K562 (cell line): ENCODE measurements around the gene TTLL10. TPM values are rescaled to one million over a fixed set of nuclear protein-coding genes. Genes with fewer than 3 reads are reported as not detected.
A peak's percentile ranks its signal among the peaks of the same experiment; 100 is the strongest.

ENCODE experiments used
- ARID2 ChIP-seq: fragments of 450-650 bp; IDR thresholded peaks from 2 replicates; pipeline ENCODE4 v1.6.1; 2017; ENCODE audit warnings: antibody characterized with exemption, mild to moderate bottlenecking
- FOXJ3 ChIP-seq: sonication (generic); formaldehyde crosslinking; IDR thresholded peaks from 2 replicates; pipeline ENCODE4 v1.4.0; 2020; ENCODE audit warnings: mild to moderate bottlenecking, missing genetic modification reagents
- GTF3C2 ChIP-seq: IDR thresholded peaks from 3 replicates; pipeline ENCODE4 v1.6.1; 2011; ENCODE audit warnings: borderline replicate concordance, mild to moderate bottlenecking, moderate library complexity; ENCODE audit not compliant: insufficient read length; ENCODE audit errors: extremely low read depth
- HDAC8 ChIP-seq: fragments of 450-650 bp; IDR thresholded peaks from 2 replicates; pipeline ENCODE4 v1.6.1; 2016; ENCODE audit warnings: mild to moderate bottlenecking, missing genetic modification characterization, moderate library complexity, missing compliant biosample characterization
- HOXB6 ChIP-seq: fragments of 250-450 bp; sonication (Bioruptor Pico); IDR thresholded peaks from 2 replicates; pipeline ENCODE4 v1.5.1; 2022; ENCODE audit warnings: mild to moderate bottlenecking, borderline replicate concordance
- ILK ChIP-seq: fragments of 450-650 bp; IDR thresholded peaks from 2 replicates; pipeline ENCODE4 v1.6.1; 2016; ENCODE audit warnings: missing genetic modification characterization, low read depth, mild to moderate bottlenecking, missing compliant biosample characterization, moderate library complexity, borderline replicate concordance
- LARP7 ChIP-seq: fragments of 450-650 bp; IDR thresholded peaks from 2 replicates; pipeline ENCODE4 v1.6.1; 2016
- MYBL2 ChIP-seq, 2 experiments: fragments of 450-650 bp in 1 of 2; sonication (generic) in 1 of 2; formaldehyde crosslinking in 1 of 2; IDR thresholded peaks; 2 replicates each; pipeline versions ENCODE4 v1.6.1 to v1.8.1; 2017 to 2022; ENCODE audit warnings: borderline replicate concordance in 1 of 2, inconsistent platforms in 1 of 2, low read depth in 1 of 2, mild to moderate bottlenecking in 1 of 2, missing genetic modification reagents in 1 of 2, moderate library complexity in 1 of 2
- PML ChIP-seq: IDR thresholded peaks from 2 replicates; pipeline ENCODE4 v1.6.1; 2012; ENCODE audit warnings: low read length, inconsistent platforms
- RBM39 ChIP-seq: fragments of 200-400 bp; formaldehyde crosslinking; optimal IDR thresholded peaks from 2 replicates; pipeline ENCODE3; 2018; ENCODE audit warnings: low read depth, low read length
- RFX7 ChIP-seq: fragments of 250-450 bp; sonication (Bioruptor Pico); IDR thresholded peaks from 2 replicates; pipeline ENCODE4 v1.5.1; 2021; ENCODE audit warnings: mild to moderate bottlenecking
- SIN3A ChIP-seq, 2 experiments: fragments of 150-350 bp in 1 of 2; IDR thresholded peaks; 2 replicates each; pipeline ENCODE4 v1.6.1; 2011 to 2016; ENCODE audit warnings: borderline replicate concordance in 2 of 2, low read depth in 2 of 2, low read length in 2 of 2, mild to moderate bottlenecking in 2 of 2, moderate library complexity in 2 of 2; ENCODE audit not compliant: control insufficient read depth in 1 of 2
- STAT5B ChIP-seq: fragments of 250-450 bp; sonication (Bioruptor Pico); IDR thresholded peaks from 2 replicates; pipeline ENCODE4 v1.8.0; 2021; ENCODE audit warnings: mild to moderate bottlenecking, inconsistent platforms
- TCF7L2 ChIP-seq: fragments of 150-350 bp; IDR thresholded peaks from 2 replicates; pipeline ENCODE4 v1.6.1; 2016; ENCODE audit warnings: low read depth, mild to moderate bottlenecking, low read length, moderate library complexity
- TGIF2 ChIP-seq: sonication (generic); formaldehyde crosslinking; IDR thresholded peaks from 2 replicates; pipeline ENCODE4 v1.8.1; 2022; ENCODE audit warnings: mild to moderate bottlenecking, missing genetic modification reagents, moderate library complexity
- THAP7 ChIP-seq: fragments of 250-450 bp; sonication (Bioruptor Pico); IDR thresholded peaks from 2 replicates; pipeline ENCODE4 v1.5.0; 2021
- ZC3H4 ChIP-seq: sonication (generic); formaldehyde crosslinking; IDR thresholded peaks from 2 replicates; pipeline ENCODE4 v1.9.0; 2021; ENCODE audit warnings: missing genetic modification reagents, borderline replicate concordance
- ZNF165 ChIP-seq: fragments of 250-450 bp; sonication (Bioruptor Pico); IDR thresholded peaks from 2 replicates; pipeline ENCODE4 v1.4.0; 2020; ENCODE audit warnings: borderline replicate concordance
- ZNF583 ChIP-seq: fragments of 250-450 bp; sonication (Bioruptor Pico); IDR thresholded peaks from 2 replicates; pipeline ENCODE4 v1.4.0; 2020
- polyA plus RNA-seq, 8 experiments: library from polyadenylated mRNA; depleted of rRNA in 4 of 8; stranded (reverse) in 5 of 8; unstranded in 3 of 8; fragments of >200 nt; fragmentation: Nextera tagmentation in 2 of 8; fragmentation: Illumina TruSeq in 1 of 8; extraction: Ambion mirVana in 2 of 8; extraction: Trizol in 1 of 8; gene quantifications; 2 replicates each; pipeline versions ENCODE4 v1.2.1 to v1.2.3, GENCODE V29; 2011 to 2014; ENCODE audit warnings: inconsistent platforms in 1 of 8, missing spikeins in 1 of 8
- total RNA-seq, 7 experiments: library from RNA; depleted of rRNA in 6 of 7; stranded (reverse); fragments of >200 nt in 6 of 7; fragmentation: Illumina TruSeq in 2 of 7; extraction: Trizol in 2 of 7; gene quantifications; 2 replicates each; pipeline versions ENCODE4 v1.2.1 to v1.2.3, GENCODE V29; 2011 to 2021; ENCODE audit warnings: low replicate concordance in 1 of 7
- TF ChIP-seq, protein P1 (sequence below), 2 experiments: fragments of 450-650 bp; conservative IDR thresholded peaks; 2 replicates each; pipeline ENCODE4 v1.6.1; 2017; ENCODE audit warnings: mild to moderate bottlenecking in 2 of 2, moderate library complexity in 2 of 2
- TF ChIP-seq, protein P2 (sequence below): sonication (generic); formaldehyde crosslinking; IDR thresholded peaks from 2 replicates; pipeline ENCODE4 v1.8.0; 2022; ENCODE audit warnings: missing genetic modification reagents, mild to moderate bottlenecking, moderate library complexity, borderline replicate concordance

The TTLL10 gene
- total and polyA plus RNA-seq, 9 of the 15 experiments (the other 6 are each of a cell fraction or from before 2014, with no cell fraction given) = not detected

DNA sequence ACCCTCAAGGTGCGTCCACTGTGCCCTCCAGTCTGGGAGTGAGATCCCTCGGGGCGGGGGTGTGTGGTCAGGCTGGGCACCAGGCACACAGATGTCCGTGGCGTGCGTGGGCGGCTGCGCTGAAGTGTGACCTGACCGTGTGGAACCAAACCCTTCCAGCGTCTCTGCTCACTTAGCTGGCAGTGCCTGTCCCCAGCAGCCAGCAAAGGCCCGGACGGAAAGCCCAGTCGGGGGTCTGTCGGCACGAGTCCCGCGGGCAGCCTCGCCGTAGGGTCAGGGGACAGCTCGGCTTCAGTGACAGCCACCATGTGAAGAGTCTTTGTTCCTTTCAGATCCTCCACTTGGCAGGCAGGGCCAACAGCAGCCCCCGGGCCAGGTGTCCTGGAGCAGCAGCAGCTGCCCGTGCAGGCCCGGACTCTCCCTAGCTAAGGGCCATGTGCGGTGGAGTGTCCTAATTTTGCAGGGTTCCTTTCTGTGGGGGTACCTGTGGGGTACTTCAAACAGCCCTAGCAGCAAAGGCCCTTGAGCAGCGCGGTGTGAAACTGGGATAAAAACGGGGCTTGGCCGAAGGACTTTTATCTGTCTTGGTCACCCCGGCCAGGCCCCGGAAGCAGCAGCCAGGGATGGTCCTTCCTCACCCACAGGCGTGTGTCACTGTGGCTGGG is 11.6 kb downstream of the TTLL10 start (continued):
- TF ChIP-seq MYBL2 (IDR thresholded peaks at IDR 0.05; ENCODE audit: low read depth) (no peak), MYBL2 (CRISPR knock-in tag; IDR thresholded peaks at IDR 0.05; ENCODE audit: borderline replicate concordance) (no peak), FOXJ3 (CRISPR knock-in tag) (no peak), TCF7L2 (no peak), HOXB6 (CRISPR knock-in tag) (no peak), ARID2 (no peak), THAP7 (CRISPR knock-in tag) (no peak), ZNF165 (CRISPR knock-in tag) (no peak), ZC3H4 (CRISPR knock-in tag) (no peak), ILK (no peak), TGIF2 (CRISPR knock-in tag) (no peak), LARP7 (no peak), ZNF583 (CRISPR knock-in tag) (no peak), HDAC8 (peak; percentile 51; the same call in 1 of the 2 replicates), GTF3C2 (no peak), STAT5B (CRISPR knock-in tag) (no peak), RBM39 (no peak), PML (no peak; the same call in 1 of the 2 replicates), SIN3A (IDR thresholded peaks at IDR 0.05; ENCODE audit: borderline replicate concordance in 2 of 2, control insufficient read depth in 1 of 2, low read depth in 2 of 2, low read length in 2 of 2) (no peak), RFX7 (CRISPR knock-in tag) (no peak)
- TF ChIP-seq, protein P1, sequence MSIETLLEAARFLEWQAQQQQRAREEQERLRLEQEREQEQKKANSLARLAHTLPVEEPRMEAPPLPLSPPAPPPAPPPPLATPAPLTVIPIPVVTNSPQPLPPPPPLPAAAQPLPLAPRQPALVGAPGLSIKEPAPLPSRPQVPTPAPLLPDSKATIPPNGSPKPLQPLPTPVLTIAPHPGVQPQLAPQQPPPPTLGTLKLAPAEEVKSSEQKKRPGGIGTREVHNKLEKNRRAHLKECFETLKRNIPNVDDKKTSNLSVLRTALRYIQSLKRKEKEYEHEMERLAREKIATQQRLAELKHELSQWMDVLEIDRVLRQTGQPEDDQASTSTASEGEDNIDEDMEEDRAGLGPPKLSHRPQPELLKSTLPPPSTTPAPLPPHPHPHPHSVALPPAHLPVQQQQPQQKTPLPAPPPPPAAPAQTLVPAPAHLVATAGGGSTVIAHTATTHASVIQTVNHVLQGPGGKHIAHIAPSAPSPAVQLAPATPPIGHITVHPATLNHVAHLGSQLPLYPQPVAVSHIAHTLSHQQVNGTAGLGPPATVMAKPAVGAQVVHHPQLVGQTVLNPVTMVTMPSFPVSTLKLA (conservative IDR thresholded peaks at IDR 0.05) = no peak; a peak in 1 of 4 replicates
- TF ChIP-seq, protein P2, sequence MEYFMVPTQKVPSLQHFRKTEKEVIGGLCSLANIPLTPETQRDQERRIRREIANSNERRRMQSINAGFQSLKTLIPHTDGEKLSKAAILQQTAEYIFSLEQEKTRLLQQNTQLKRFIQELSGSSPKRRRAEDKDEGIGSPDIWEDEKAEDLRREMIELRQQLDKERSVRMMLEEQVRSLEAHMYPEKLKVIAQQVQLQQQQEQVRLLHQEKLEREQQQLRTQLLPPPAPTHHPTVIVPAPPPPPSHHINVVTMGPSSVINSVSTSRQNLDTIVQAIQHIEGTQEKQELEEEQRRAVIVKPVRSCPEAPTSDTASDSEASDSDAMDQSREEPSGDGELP = peak; percentile 22; the same call in 1 of the 2 replicates
